OCI-LY3 (cell line): ENCODE data around the gene SV2B.

ENCODE experiments used
- H2AFZ ChIP-seq: fragments of 200-600, 300-600 bp; shearing (Covaris generic); 2 replicates; pipeline ENCODE4 v1.6.0; 2014; ENCODE audit warnings: antibody characterized with exemption, low read depth, low read length
- H3K27ac ChIP-seq: fragments of 200-600, 300-600 bp; sonication (generic); 2 replicates; pipeline ENCODE4 v1.5.1; 2014; ENCODE audit warnings: mild to moderate bottlenecking, low read length, moderate library complexity, mixed read lengths
- H3K27me3 ChIP-seq: fragments of 200-600, 300-600 bp; sonication (generic); 2 replicates; pipeline ENCODE4 v1.6.1; 2014; ENCODE audit warnings: low read depth, low read length, mixed read lengths
- H3K36me3 ChIP-seq: fragments of 200-600, 300-600 bp; sonication (generic); replicated peaks from 2 replicates; pipeline ENCODE3; 2014; ENCODE audit warnings: low read depth, low read length, mixed read lengths
- H3K4me1 ChIP-seq: fragments of 300-600, 200-600 bp; sonication (generic); 2 replicates; pipeline ENCODE4 v1.6.1; 2014; ENCODE audit warnings: low read length, mixed read lengths
- H3K4me2 ChIP-seq: fragments of 200-600, 300-600 bp; sonication (generic); 2 replicates; pipeline ENCODE4 v1.6.1; 2014; ENCODE audit warnings: low read length, mixed read lengths
- H3K4me3 ChIP-seq: fragments of 300-600, 200-600 bp; sonication (generic); 2 replicates; pipeline ENCODE4 v1.5.1; 2014; ENCODE audit warnings: antibody characterized with exemption, mild to moderate bottlenecking, low read length, moderate library complexity
- H3K79me2 ChIP-seq: fragments of 300-600, 200-600 bp; shearing (Covaris generic); 2 replicates; pipeline ENCODE4 v1.6.1; 2014; ENCODE audit warnings: mild to moderate bottlenecking, low read length, mixed read lengths
- H3K9ac ChIP-seq: fragments of 300-600, 200-600 bp; shearing (Covaris generic); 2 replicates; pipeline ENCODE4 v1.6.0; 2014; ENCODE audit warnings: mild to moderate bottlenecking, low read length, moderate library complexity
- H3K9me3 ChIP-seq: fragments of 200-600, 300-600 bp; shearing (Covaris generic); 2 replicates; pipeline ENCODE4 v1.6.1; 2014; ENCODE audit warnings: low read length, mixed read lengths; ENCODE audit not compliant: insufficient read depth
- H4K20me1 ChIP-seq: fragments of 200-600, 300-600 bp; sonication (generic); 2 replicates; pipeline ENCODE4 v1.6.1; 2016; ENCODE audit warnings: low read length, mixed read lengths; ENCODE audit not compliant: insufficient read depth
- CTCF ChIP-seq: fragments of 200-600, 300-600 bp; sonication (generic); IDR thresholded peaks from 2 replicates; pipeline ENCODE4 v1.5.1; 2014; ENCODE audit warnings: antibody characterized with exemption, low read length, low read depth
- EZH2phosphoT487 ChIP-seq: fragments of 200-600 bp; shearing (Covaris generic); IDR thresholded peaks from 2 replicates; pipeline ENCODE4 v1.6.1; 2018; ENCODE audit warnings: antibody characterized with exemption, mixed run types, low read depth

Gene SV2B

GRCh38 chr15:91067036-91067435 is 33.0 kb upstream of the SV2B start:
- H3K27ac ChIP-seq = no peak overlapping the region
- no peak overlapping the region for H3K4me2 ChIP-seq
- H2AFZ ChIP-seq = no peak overlapping the region
- no peaks in the 10 kb centered on the region for H3K4me1 ChIP-seq
- peaks cover 10% of the 10 kb centered on the region; the same call in 1 of the 2 replicates for H3K27me3 ChIP-seq
- H3K79me2 ChIP-seq = no peaks in the 10 kb centered on the region
- H3K9me3 ChIP-seq = no peaks in the 10 kb centered on the region
- no peak overlapping the region for H3K9ac ChIP-seq
- no peaks in the 10 kb centered on the region for H4K20me1 ChIP-seq
- H3K36me3 ChIP-seq = no peaks in the 10 kb centered on the region
- no peak overlapping the region for H3K4me3 ChIP-seq
- TF ChIP-seq CTCF = no peak
- TF ChIP-seq EZH2phosphoT487 = no peak

DNA sequence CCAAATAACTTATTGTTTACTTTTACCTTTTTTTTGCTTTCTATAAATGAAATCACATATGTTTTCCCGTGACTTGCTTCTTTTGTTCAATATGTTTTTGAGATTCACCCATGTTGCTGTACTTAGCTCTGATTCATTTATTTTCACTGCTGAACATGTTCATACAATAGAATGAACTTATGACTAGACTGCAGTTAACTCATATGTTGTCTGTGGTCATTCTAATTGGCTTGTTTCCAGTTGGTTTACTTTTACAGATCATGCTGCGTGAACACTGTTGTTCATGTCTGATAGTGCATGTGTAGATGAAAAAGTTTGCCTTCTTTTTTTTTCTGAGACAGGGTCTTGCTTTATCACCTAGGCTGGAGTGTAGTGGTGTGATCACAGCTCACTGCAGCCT is 31.6 kb upstream of the SV2B start:
- no peaks in the 10 kb centered on the region for H3K9me3 ChIP-seq
- no peak overlapping the region for H3K4me3 ChIP-seq
- no peak overlapping the region for H3K9ac ChIP-seq

GRCh38 chr15:91068966-91069365 is 31.1 kb upstream of the SV2B start:
- Histone ChIP-seq H3K27ac (no peak overlapping the region), H3K4me2 (no peak overlapping the region), H3K27me3 (peaks cover 16% of the 10 kb centered on the region; the same call in 1 of the 2 replicates), H2AFZ (no peak overlapping the region), H3K9me3 (no peaks in the 10 kb centered on the region), H3K79me2 (no peaks in the 10 kb centered on the region), H3K36me3 (no peaks in the 10 kb centered on the region), H4K20me1 (no peaks in the 10 kb centered on the region), H3K4me1 (no peaks in the 10 kb centered on the region), H3K9ac (no peak overlapping the region), H3K4me3 (no peak overlapping the region)
- TF ChIP-seq CTCF (peak; percentile 15; the same call in 1 of the 2 replicates), EZH2phosphoT487 (no peak)

More for the DNA sequence above, 31.6 kb upstream of the SV2B start:
- Histone ChIP-seq H3K4me2 (no peak overlapping the region), H3K27ac (no peak overlapping the region), H4K20me1 (no peaks in the 10 kb centered on the region), H2AFZ (no peak overlapping the region), H3K79me2 (no peaks in the 10 kb centered on the region), H3K36me3 (no peaks in the 10 kb centered on the region), H3K27me3 (peaks cover 16% of the 10 kb centered on the region; the same call in 1 of the 2 replicates), H3K4me1 (no peaks in the 10 kb centered on the region)
- TF ChIP-seq EZH2phosphoT487 (no peak), CTCF (no peak)

- Histone ChIP-seq H3K9me3 (no peaks in the 10 kb centered on the region), H3K4me3 (no peak overlapping the region), H3K79me2 (no peaks in the 10 kb centered on the region), H2AFZ (no peak overlapping the region), H4K20me1 (no peaks in the 10 kb centered on the region), H3K27ac (no peak overlapping the region), H3K9ac (no peak overlapping the region), H3K4me2 (no peak overlapping the region), H3K36me3 (no peaks in the 10 kb centered on the region), H3K4me1 (no peaks in the 10 kb centered on the region), H3K27me3 (peaks cover 14% of the 10 kb centered on the region; the same call in 1 of the 2 replicates)
- no peak for TF ChIP-seq EZH2phosphoT487
- no peak for TF ChIP-seq CTCF
Observed at GRCh38 chr15:91070872-91071271, 29.2 kb upstream of the SV2B start.
